Activated naive CD8-positive, alpha-beta T cell treated with anti-CD3 and anti-CD28 coated beads, Interleukin-2, amount 10 ng/mL, durations not matched to agents 7 days and 5 days (primary cell): Measurements from ENCODE around the gene CA14. TPM values are rescaled to one million over a fixed set of nuclear protein-coding genes. Genes with fewer than 3 reads are reported as not detected.
"Not testable (repeated sequence)": the region's sequence is repeated elsewhere in the genome, so short reads cannot be mapped to it uniquely, and the experiment has no call there.

ENCODE experiments used
- ATAC-seq: fragments of 150-1000 bp; cut with Tn5 transposase; one replicate; pipeline ENCODE4 v1.10.0; 2021; ENCODE audit warnings: low read depth, moderate library complexity
- POLR2A ChIA-PET: fragments of 350-600 bp; sonication (Branson Sonifier 250); formaldehyde crosslinking; loops from one replicate; lab custom pipeline; 2021; ENCODE audit warnings: antibody characterized with exemption; lab: Charles Lee
- DNase-seq: peaks from one replicate; pipeline ENCODE4 v3.0.0; 2021
- H3K27ac Mint-ChIP-seq: one replicate; pipeline ENCODE4 v1.8.0; 2022; ENCODE audit warnings: mild to moderate bottlenecking, mixed read lengths
- H3K27me3 Mint-ChIP-seq: one replicate; pipeline ENCODE4 v1.8.0; 2022; ENCODE audit warnings: mild to moderate bottlenecking, moderate library complexity, mixed read lengths
- H3K36me3 Mint-ChIP-seq: one replicate; pipeline ENCODE4 v1.8.0; 2021; ENCODE audit warnings: mild to moderate bottlenecking, mixed read lengths
- H3K4me1 Mint-ChIP-seq: one replicate; pipeline ENCODE4 v1.8.0; 2021; ENCODE audit warnings: mixed read lengths
- H3K4me3 Mint-ChIP-seq: one replicate; pipeline ENCODE4 v1.8.0; 2022; ENCODE audit warnings: mild to moderate bottlenecking, moderate library complexity, mixed read lengths
- H3K9me3 Mint-ChIP-seq: one replicate; pipeline ENCODE4 v1.8.0; 2021; ENCODE audit warnings: mixed read lengths
- total RNA-seq, 2 experiments: library from RNA; stranded (reverse); gene quantifications; one replicate each; pipeline ENCODE4 v1.2.3, GENCODE V29; 2021

CA14 gene
- total RNA-seq, 2 experiments from 2014 or later = not detected

DNA sequence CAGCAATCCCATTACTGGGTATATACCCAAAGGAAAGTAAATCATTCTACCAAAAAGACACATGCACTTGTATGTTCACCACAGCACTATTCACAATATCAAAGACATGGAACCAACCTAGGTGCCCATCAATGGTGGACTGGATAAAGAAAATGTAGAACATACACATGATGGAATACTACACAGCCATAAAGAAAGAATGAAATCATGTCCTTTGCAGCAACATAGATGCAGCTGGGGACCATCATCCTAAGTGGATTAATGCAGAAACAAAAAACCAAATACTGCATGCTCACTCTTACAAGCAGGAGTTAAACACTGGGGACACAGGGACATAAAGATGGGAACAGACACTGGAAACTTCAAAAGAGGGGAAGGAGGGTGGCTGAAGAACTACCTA, 30.3 kb upstream of the CA14 start:
- POLR2A ChIA-PET = no interaction called here
- no peaks in the 10 kb centered on the region for H3K27me3 Mint-ChIP-seq

DNA sequence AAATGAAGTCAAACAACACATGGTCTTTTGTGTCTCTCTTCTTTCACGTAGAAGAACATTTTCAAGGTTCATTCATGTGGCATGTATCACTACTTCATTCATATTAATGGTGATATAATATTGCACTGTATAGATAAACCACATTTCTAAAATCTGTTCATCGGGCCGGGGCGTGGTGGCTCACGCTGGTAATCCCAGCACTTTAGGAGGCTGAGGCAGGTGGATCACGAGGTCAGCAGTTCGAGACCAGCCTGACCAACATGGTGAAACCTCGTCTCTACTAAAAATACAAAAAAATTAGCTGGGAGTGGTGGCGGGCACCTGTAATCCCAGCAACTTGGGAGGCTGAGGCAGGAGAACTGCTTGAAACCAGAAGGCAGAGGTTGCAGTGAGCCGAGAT, 29.3 kb upstream of the CA14 start:
- H3K27ac Mint-ChIP-seq, ATAC-seq, H3K27me3 Mint-ChIP-seq, POLR2A ChIA-PET, H3K9me3 Mint-ChIP-seq, H3K4me3 Mint-ChIP-seq, DNase-seq: not testable (repeated sequence)
- Mint-ChIP-seq H3K4me1 (peaks cover 22% of the 10 kb centered on the region), H3K36me3 (peaks cover 39% of the 10 kb centered on the region)

More for the DNA sequence above, 30.3 kb upstream of the CA14 start:
- Mint-ChIP-seq H3K36me3 (peaks cover 42% of the 10 kb centered on the region), H3K9me3 (no peaks in the 10 kb centered on the region), H3K27ac (no peak overlapping the region), H3K4me1 (peaks cover 18% of the 10 kb centered on the region), H3K4me3 (no peak overlapping the region)
- no peak for ATAC-seq
- no peak for DNase-seq

DNA sequence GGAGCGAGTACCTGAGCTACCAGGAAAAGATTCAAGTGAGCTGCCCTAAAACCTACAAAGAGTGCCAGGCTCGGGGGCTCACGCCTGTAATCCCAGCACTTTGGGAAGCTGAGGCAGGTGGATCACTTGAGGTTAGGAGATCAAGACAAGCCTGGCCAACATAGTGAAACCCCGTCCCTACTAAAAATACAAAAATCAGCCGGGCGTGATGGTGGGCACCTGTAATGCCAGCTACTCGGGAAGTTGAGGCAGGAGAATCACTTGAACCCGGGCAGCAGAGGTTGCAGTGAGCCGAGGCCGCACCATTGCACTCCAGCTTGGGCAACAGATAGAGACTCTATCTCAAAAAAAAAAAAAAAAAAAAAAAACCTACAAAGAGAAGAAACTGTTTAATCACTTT, 24.7 kb upstream of the CA14 start:
- DNase-seq, H3K9me3 Mint-ChIP-seq, H3K4me3 Mint-ChIP-seq, ATAC-seq, H3K27me3 Mint-ChIP-seq: not testable (repeated sequence)
- Mint-ChIP-seq H3K36me3 (peaks cover 13% of the 10 kb centered on the region), H3K4me1 (peaks cover 25% of the 10 kb centered on the region), H3K27ac (peak overlapping the region; percentile 97)
- POLR2A ChIA-PET = interaction anchor here (1.2 to 3.9 kb wide), 7 partner anchors 10 to 345 kb away, joined by 3 to 30 read pairs (median 9); partner anchors contain the start of genes APH1A and TARS2

DNA sequence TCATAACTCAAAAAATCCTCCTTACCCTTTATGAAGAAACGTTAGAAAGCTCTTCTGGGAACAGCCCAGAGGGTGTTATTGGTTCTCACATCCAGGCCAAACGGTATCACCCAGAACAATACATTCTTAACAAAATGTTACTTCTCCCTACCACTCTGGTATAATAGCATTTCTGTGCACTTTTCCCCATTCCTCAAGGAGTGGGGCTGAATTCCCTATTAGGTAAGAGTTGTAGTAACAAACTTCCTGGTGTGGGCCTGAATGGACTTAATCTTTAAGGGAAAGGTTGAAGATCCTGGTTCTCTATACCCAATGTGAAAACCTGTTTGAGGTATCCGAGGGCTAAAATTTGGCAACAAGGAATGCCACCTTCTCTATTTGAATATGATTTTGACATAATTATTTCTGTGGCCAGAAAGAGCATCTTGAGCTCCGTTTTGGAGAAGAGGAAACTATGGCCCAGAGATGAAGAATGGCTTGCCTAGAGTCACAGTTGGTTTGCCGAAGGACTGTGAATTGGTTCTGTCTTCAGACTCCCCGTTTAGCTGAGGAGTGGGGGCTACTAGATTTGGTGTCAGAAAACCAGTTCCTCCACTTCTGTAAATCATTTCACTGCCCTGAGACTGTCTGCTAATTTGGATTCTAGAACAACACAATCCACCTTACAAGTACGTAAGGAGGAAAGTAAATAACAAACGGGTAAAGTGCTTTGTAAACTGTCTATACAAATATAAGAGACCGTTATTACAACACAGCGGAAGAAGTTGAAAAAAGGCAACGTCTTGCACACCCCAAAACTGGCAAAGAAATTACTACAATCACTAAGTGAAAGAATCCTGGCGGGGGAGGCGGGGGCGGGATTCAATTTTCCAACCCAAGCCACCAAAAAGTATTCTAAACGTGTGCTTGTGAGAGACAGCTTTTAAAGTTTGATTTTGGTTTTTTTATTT, 23.9 kb upstream of the CA14 start:
- ATAC-seq = no peak
- Mint-ChIP-seq H3K4me1 (peaks cover 25% of the 10 kb centered on the region), H3K36me3 (peaks cover 13% of the 10 kb centered on the region), H3K27me3 (no peaks in the 10 kb centered on the region), H3K9me3 (no peaks in the 10 kb centered on the region), H3K4me3 (no peak overlapping the region), H3K27ac (peak overlapping the region; percentile 97)
- POLR2A ChIA-PET = interaction anchor here (0.6 to 3.9 kb wide), 17 partner anchors 11 to 352 kb away, joined by 3 to 30 read pairs (median 5); partner anchors contain the start of genes APH1A, MCL1, PLEKHO1 and TARS2
- DNase-seq = no peak

DNA sequence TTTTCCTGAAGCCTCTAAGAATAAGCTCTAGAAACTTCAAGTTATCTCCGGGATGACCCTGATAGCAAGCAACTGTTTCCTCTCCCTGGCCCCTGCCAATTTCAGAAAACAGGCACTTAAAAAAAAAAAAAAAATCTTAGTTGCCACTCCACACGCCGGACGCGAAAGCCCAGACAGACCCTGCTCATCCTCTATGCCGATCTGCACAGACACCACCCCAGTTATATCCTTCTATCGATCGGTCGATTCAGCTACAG, 23.3 kb upstream of the CA14 start:
- H3K9me3 Mint-ChIP-seq = no peaks in the 10 kb centered on the region
- H3K27me3 Mint-ChIP-seq = no peaks in the 10 kb centered on the region
- H3K4me1 Mint-ChIP-seq = peaks cover 22% of the 10 kb centered on the region
- ATAC-seq (no peak), DNase-seq (no peak)
- H3K4me3 Mint-ChIP-seq = no peak overlapping the region
- peak overlapping the region; percentile 97 for H3K27ac Mint-ChIP-seq
- H3K36me3 Mint-ChIP-seq = peaks cover 8% of the 10 kb centered on the region
- POLR2A ChIA-PET = interaction anchor here (0.6 to 3.9 kb wide), 20 partner anchors 12 to 351 kb away, joined by 3 to 30 read pairs (median 4); partner anchors contain the start of genes APH1A, MCL1, PLEKHO1 and TARS2

DNA sequence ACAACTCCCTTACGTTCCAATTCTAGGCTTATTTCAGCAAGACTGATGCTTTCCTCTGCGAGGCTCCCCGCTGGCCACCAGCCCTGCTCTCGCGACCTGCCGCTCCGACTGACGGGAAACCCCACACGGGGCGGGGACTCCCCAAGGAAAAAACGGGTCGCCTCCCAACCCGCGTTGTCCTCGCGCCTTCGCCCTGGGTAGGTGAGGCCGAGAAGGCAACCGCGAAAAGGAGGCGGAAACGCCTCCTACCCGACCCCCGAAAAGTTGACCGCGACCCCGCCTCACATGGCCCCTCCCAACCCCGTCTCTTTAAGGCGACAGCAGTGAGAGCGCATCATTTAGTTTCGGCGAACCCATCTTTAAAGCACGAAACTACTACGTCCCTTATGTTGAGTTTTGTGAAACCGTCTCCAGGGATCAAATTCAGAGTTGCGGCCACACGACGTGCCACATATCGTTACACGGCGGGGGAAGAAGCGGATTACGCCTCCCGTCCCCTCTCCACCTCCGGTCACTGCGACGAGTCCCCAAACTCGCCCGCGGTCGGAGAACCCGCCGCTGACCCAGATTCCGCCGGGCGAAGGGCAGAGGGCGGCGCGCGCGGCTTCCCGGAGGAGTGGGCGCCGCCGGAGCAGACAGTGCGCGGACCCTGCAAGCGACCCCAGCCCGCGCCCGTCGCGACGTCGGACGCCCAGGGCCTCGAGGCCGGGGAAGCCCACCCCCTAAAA, 22.8 kb upstream of the CA14 start:
- peak; percentile 57 for ATAC-seq
- POLR2A ChIA-PET = interaction anchor here (0.6 to 3.9 kb wide), 19 partner anchors 21 to 351 kb away, joined by 3 to 30 read pairs (median 4); partner anchors contain the start of genes APH1A, CIART, MCL1 and PLEKHO1
- Mint-ChIP-seq H3K27ac (peak overlapping the region; percentile 97), H3K4me3 (no peak overlapping the region), H3K4me1 (peaks cover 22% of the 10 kb centered on the region), H3K27me3 (no peaks in the 10 kb centered on the region), H3K9me3 (no peaks in the 10 kb centered on the region), H3K36me3 (peaks cover 8% of the 10 kb centered on the region)
- peak; percentile 90 for DNase-seq

DNA sequence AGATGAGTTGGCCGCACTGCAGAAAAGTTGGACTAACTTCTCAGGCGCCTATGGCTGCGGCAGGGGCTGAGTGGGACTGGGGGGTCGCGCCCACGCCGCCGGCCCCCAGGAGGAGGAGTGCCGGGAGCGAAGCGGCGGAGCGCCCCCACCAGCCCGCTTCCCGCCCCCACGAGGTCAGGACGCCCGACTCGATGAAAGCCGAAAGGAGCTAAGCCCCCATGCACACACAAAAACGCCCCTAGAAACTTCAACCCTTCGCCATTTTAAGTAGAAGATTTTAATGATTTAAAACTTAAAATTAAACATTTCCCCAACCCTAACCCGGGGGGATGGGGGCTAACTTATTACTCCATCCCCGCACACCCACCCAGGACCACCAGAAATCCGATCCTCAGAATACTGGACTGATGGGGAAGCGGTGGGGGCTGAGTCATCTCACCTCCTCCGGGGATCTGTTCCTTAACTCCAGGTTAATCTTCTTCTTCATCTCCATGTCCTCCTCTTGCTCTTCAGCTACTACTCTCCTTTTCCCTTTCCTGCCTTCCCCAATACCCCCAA, 22.2 kb upstream of the CA14 start:
- H3K27me3 Mint-ChIP-seq = no peaks in the 10 kb centered on the region
- no peak overlapping the region for H3K27ac Mint-ChIP-seq
- ATAC-seq (no peak), DNase-seq (peak; percentile 63)
- POLR2A ChIA-PET = interaction anchor here (0.6 to 3.9 kb wide), 11 partner anchors 12 to 954 kb away, joined by 3 to 30 read pairs (median 4); partner anchors contain the start of genes CIART, PLEKHO1, RPRD2 and VPS72
- peaks cover 22% of the 10 kb centered on the region for H3K4me1 Mint-ChIP-seq
- no peaks in the 10 kb centered on the region for H3K9me3 Mint-ChIP-seq
- H3K4me3 Mint-ChIP-seq = no peak overlapping the region
- H3K36me3 Mint-ChIP-seq = peaks cover 5% of the 10 kb centered on the region

DNA sequence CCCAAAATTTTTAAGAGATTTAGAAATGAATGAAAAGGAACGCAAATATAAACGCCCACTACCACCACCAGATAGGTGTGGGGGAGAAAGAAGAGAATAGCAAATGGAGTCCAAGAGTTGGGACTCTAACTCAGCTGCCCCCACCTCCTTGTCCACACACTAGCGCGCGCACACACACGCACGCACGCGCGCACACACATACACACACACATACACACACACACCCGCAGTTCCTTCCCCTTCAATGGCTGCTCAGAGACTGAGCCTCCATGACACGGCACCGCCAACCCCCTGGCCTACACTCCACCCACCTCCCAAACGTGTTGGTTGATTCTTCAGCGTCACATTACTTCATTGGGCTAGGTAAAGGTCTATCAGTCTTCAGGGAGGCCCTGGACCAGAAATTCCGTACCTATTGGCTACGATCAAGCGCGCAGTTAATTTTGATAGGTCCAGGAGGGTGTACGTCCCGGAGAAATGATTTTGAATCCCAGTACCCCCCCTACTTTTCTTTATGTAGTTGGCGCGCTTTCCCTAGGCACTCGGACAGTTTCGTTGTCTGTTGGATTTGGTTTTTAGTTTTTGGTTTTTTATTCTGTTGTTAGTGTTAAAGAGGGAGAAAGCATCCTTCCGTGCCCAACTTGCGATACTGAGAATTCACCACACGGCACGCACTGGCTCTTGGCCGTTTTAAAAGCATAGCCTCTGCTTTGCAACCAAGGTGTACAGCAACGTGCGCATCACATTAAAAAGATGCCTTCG, 21.5 kb upstream of the CA14 start, which contains the start of gene ANP32E:
Gene ANP32E (minus strand): TSS at position 261 of the 762 bp plus-strand sequence. CDS start 326 bp downstream, outside the sequence.
- ATAC-seq = peak; percentile 84
- Mint-ChIP-seq H3K36me3 (peaks cover 2% of the 10 kb centered on the region), H3K4me1 (peaks cover 24% of the 10 kb centered on the region), H3K4me3 (no peak within 1 kb of the TSS), H3K27me3 (peaks cover 3% of the 10 kb centered on the region), H3K9me3 (no peaks in the 10 kb centered on the region), H3K27ac (peak within 1 kb of the TSS; percentile 97)
- DNase-seq = peak; percentile 87
- POLR2A ChIA-PET = interaction anchor here (0.6 to 3.9 kb wide), 14 partner anchors 13 to 954 kb away, joined by 3 to 30 read pairs (median 4); partner anchors contain the start of genes CIART, PLEKHO1, RPRD2 and VPS72

DNA sequence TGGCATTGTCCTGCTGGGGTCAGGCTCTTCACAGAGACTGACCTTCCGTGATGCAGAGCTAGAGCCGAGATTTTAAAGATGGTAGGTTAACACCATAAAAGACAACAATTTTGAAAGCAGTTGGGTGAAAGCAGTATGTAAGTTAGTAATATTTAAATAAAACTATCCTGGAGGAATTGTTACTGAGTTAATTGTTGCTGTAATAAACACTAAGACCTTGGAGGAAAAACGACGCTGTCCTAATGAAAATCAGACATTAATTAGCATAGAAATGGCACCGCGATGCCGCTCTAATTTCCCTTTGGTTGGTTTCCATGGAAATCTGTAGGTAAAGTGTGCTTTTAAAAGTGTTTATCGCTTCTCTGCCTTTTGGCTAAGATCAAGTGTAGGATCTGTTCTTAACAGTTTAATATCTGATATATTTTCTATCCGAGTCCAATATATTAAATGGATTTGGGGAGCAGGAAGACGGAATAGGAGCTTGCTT, 20.9 kb upstream of the CA14 start:
- no peak for ATAC-seq
- Mint-ChIP-seq H3K27me3 (peaks cover 3% of the 10 kb centered on the region), H3K9me3 (no peaks in the 10 kb centered on the region), H3K4me3 (no peak overlapping the region), H3K27ac (no peak overlapping the region), H3K4me1 (peaks cover 24% of the 10 kb centered on the region), H3K36me3 (no peaks in the 10 kb centered on the region)
- POLR2A ChIA-PET = interaction anchor here (0.5 to 2.6 kb wide), 6 partner anchors 9 to 642 kb away, joined by 3 to 9 read pairs (median 3); partner anchors contain the start of gene RPRD2
- no peak for DNase-seq

DNA sequence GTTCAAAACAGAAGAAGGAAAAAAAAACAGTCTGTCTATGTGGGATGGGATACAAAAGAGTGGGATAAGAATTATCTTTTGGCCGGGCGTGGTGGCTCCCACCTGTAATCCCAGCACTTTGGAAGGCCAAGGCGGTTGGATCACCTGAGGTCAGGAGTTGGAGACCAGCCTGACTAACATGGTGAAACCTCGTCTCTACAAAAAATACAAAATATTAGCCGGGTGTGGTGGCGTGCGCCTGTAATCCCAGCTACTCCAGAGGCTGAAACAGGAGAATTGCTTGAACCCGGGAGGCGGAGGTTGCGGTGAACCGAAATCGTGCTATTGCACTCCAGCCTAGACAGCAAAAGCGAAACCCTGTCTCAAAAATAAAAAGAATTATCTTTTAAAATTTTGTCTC, 20.4 kb upstream of the CA14 start:
- H3K27me3 Mint-ChIP-seq, H3K4me3 Mint-ChIP-seq, H3K27ac Mint-ChIP-seq, H3K36me3 Mint-ChIP-seq, ATAC-seq, H3K9me3 Mint-ChIP-seq, DNase-seq: not testable (repeated sequence)
- H3K4me1 Mint-ChIP-seq = peaks cover 24% of the 10 kb centered on the region
- POLR2A ChIA-PET = interaction anchor here (1.0 to 2.6 kb wide), 3 partner anchors 17 to 325 kb away, joined by 3 to 9 read pairs (median 3); partner anchors contain the start of gene RPRD2

DNA sequence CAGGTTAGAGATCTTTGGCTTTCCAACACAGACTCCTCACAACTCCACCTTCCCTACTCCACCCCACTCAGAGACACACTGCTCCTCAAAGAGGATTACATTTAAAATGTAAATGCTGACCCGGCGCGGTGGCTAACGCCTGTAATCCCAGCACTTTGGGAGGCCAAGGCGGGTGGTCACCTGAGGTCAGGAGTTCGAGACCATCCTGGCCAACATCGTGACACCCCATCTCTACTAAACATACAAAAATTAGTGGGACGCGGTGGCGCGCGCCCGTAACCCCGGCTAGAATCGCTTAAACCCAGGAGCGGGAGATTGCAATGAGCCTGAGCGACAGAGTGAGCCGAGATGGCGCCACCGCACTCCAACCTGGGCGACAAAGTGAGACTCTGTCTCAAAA, 19.8 kb upstream of the CA14 start:
- no peak for ATAC-seq
- H3K27me3 Mint-ChIP-seq = peaks cover 4% of the 10 kb centered on the region
- POLR2A ChIA-PET = no interaction called here
- peaks cover 27% of the 10 kb centered on the region for H3K4me1 Mint-ChIP-seq
- H3K9me3 Mint-ChIP-seq = no peaks in the 10 kb centered on the region
- no peaks in the 10 kb centered on the region for H3K36me3 Mint-ChIP-seq
- H3K27ac Mint-ChIP-seq = peak overlapping the region; percentile 20
- DNase-seq = no peak
- peak overlapping the region; percentile 20 for H3K4me3 Mint-ChIP-seq

DNA sequence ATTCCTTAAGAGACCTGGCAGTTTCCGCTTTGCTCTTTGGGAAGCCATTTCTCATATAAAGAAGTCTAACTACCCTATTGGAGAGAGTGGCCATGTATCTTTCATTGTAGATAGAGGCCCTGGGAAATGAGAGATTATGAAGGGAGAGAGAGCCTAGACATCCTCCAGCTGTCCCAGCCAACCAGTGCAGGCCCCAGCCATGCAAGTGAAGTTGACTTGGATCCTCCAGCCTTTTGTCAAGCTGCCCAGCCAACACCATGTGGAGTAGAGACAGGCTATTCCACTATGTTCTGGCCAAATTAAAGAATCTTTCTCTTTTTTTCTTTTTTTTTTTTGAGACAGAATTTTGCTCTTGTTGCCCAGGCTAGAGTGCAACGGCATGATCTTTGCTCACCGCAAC, 14.6 kb upstream of the CA14 start:
- no peaks in the 10 kb centered on the region for H3K9me3 Mint-ChIP-seq
- POLR2A ChIA-PET = no interaction called here

More for the DNA sequence above, 14.6 kb upstream of the CA14 start:
- Mint-ChIP-seq H3K27ac (no peak overlapping the region), H3K36me3 (no peaks in the 10 kb centered on the region), H3K4me1 (peaks cover 7% of the 10 kb centered on the region), H3K4me3 (no peak overlapping the region), H3K27me3 (peaks cover 20% of the 10 kb centered on the region)
- no peak for DNase-seq
- no peak for ATAC-seq
